LHCN-M2 (cell line): ENCODE measurements around the gene PPM1A. TPM values are rescaled to one million over a fixed set of nuclear protein-coding genes. Genes with fewer than 3 reads are reported as not detected.
"Not testable (repeated sequence)": the region's sequence is repeated elsewhere in the genome, so short reads cannot be mapped to it uniquely, and the experiment has no call there.

Source experiments
- DNase-seq: peaks from one replicate; pipeline ENCODE4 v3.0.0-alpha.2; 2012; ENCODE audit warnings: low read depth
- total RNA-seq: library from RNA; depleted of rRNA; stranded (reverse); fragments of >200 nt; gene quantifications from 2 replicates; pipeline ENCODE4 v1.2.3, GENCODE V29; 2014; rRNA removed

PPM1A gene
- total RNA-seq, 1 experiment from 2014 or later: 18.2 TPM

DNA sequence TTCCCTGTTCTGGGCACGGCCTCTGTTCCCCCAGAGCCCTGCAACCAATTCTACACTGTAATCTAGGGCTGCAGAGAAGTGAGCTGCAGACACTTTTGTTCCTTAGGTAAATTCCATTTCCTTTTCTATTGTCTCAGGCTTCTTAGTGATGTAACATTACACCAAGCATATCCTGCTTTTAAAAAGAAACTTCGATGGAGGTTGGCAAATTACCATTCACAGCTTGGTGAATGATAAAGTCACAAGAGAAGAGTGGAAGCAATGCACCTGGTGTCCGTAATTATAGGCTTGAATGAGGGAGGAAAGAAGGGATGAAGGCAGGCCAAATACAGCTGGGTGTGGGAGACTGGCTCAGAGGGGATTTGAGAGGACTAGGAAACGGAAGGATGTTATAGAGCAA lies 68.6 kb downstream of the PPM1A start:
- DNase-seq: no peak

DNA sequence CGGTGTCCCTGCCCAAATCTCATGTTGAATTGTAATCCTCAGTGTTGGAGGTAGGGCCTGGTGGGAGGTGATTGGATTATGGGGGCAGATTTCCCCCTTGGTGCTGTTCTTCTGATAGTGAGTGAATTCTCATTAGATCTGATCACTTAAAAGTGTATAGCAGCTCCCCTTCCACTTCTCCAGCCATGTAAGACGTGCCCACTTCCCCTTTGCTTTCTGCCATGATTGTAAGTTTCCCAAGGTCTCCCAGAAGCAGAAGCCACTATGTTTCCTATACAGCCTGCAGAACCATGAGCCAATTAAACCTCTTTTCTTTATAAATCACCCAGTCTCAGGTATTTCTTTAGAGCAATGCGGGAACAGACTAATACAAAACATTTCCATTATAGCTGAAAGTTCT lies 71.8 kb downstream of the PPM1A start:
- not testable (repeated sequence) for DNase-seq

DNA sequence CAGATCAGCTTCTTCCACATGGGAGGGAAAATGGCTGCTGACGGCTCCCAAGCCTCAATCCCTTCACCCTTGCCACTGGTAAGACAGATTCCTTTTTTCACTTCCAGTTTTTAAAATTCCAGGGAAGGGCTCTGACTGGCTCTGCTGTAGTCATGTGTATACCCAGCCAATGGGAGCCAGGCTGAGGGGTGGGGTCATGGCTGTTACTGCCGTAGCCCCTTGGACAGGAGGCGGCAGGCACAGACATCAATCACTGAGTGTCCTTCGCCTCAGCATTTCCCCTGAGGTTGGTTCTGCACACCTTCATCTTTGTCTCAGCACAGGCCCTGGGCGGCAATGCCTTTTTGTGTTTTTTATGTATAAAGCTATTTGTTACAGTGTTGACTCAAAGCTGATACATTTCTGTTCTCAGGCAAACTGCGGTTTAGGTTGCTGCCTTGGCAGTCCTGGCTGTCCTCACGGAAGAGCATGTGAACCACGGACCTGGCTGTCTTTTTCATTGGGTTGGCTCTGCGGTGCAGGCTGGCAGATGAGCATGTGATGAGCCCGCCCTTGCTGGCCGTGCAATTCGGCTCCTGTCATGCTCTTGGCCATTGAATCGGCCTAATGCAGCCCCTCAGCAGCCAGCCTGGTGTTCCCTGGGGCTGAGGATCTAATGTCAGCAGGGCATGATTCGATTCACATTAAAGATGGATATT lies 74.3 kb downstream of the PPM1A start:
- peak; percentile 4 for DNase-seq

- no peak for DNase-seq
Observed at GRCh38 chr14:60324837-60325236, 75.8 kb downstream of the PPM1A start.

- no peak for DNase-seq
Observed at GRCh38 chr14:60326274-60326673, 77.3 kb downstream of the PPM1A start.

DNA sequence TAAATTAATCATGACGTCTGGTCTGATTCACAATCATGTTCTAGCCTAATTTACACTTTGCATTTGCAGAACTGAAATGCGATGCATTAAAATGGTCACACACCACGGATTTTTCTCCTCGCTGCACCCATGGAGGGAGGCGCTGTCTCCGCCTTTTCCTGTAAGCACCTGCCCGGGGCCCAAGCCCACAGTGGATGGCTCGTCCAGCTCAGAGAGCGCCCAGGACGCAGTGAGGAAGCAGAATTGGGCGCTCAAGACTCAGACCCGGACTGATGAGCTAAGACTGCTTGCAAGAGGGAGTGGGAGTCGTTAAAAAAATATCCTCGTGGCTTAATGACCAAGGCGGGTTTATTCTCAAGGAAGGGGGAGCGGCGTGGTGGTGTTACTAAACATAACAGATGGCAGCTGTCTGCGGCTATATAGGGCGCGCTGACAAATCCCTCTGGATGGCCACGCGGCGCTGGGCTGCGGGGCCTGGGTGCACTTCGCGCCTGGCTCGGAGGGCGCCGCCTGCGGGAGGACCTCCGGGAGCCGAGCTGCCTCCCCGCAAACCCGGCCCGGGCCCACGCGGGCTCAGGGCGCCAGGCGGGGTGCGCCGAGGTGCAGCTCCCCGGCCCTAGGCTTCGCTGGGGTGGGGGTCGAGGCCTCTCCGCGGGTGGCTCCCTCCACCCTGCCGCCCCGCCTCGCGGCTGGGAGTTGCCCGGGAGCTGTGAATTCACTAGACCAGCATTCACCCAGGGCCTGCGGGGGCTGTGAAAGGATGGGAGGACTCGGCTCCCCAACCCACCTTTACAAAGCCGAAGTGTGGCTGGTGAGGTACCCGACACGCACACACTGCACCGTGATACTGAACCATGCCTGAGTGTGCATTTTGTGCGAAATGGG lies 78.7 kb downstream of the PPM1A start:
- peak; percentile 29 for DNase-seq

DNA sequence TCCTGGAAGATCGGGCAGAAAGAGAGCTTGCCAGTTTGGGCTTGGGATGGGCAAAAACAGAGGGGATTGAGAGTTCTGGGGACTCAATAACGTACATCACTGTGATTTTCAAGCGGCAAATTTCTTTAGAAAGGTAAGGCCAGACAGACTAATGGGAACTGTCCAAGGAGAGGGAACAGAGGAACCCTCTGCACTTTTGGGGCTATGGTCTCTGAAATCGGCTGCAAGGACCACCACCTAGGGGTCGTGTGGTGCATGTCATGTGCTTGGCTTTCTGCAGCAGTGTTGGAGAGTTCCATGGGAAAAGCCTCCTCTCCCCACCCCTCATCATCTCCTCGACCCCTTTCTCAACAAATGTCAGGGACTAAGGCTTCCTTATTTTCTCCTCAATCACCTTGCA lies 79.6 kb downstream of the PPM1A start:
- no peak for DNase-seq

GRCh38 chr14:60329274-60329673 lies 80.3 kb downstream of the PPM1A start:
- no peak for DNase-seq

- DNase-seq: peak; percentile 62
Observed at GRCh38 chr14:60331201-60332045, 82.4 kb downstream of the PPM1A start.

GRCh38 chr14:60332046-60332399 lies 83.0 kb downstream of the PPM1A start:
- no peak for DNase-seq

- DNase-seq: no peak
Observed at GRCh38 chr14:60332869-60333268, 83.8 kb downstream of the PPM1A start.

DNA sequence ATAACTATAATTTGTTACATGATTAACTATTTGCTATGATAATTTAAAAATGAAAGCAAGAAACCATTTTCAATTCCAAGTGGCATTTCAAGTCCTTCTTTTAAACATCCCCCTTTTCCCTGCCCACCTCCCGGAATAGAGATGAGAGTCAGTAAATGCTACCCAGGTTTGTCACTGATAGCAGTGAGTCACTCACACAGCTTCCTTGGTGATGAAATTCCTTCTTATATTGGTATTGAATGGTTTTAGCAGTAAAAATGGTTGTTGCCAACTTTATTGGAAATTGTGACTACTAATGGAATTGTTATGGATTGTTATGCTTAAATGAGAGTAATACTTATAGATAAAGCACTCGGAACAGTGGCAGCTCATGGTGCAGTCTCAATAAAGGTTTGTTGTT lies 90.5 kb downstream of the PPM1A start:
- DNase-seq: no peak

DNA sequence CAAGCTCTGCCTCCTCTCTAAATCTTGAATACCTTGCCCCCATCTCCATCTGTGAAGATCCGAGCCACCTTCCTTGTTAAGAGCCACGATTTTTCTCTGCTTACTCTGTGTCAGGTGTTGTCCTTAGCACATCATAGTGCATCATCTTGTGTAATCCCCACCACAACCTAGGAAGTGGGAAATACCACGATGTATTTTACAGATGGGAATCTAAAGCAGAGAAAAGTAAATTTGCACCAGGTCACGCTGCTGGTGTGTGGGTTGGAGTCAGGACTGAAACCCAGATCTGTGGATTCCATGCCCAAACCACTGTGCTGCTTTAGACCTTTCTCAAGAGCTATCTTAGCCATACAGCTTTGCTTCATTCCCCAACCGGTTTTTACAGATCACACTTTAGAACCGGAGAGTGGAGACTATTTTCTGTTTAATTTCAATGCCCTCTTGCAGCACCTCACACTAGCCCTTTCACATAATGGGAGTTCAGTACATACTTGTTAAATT lies 94.6 kb downstream of the PPM1A start:
- DNase-seq: no peak

- DNase-seq: no peak
Observed at GRCh38 chr14:60344751-60345150, 95.7 kb downstream of the PPM1A start.

DNA sequence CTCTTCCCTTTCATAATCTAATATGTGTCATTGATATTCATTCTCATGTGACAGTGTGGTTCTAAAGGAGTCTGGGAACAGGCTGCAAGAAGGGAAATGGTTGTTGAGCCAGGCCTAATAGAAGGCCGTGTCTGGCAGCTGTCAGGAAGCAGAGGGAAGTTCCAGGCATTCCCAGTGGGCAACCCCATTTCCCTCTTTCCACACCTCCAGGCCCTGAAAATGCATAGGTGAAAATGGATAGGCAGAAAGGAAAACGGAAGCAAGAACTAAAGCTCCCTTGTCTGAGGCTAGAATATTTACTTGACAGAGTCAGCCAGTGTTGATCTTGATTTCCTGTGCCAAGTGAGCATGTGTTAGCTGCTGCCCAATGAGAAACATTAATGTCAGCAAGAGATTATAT lies 97.7 kb downstream of the PPM1A start:
- DNase-seq: peak; percentile 43

DNA sequence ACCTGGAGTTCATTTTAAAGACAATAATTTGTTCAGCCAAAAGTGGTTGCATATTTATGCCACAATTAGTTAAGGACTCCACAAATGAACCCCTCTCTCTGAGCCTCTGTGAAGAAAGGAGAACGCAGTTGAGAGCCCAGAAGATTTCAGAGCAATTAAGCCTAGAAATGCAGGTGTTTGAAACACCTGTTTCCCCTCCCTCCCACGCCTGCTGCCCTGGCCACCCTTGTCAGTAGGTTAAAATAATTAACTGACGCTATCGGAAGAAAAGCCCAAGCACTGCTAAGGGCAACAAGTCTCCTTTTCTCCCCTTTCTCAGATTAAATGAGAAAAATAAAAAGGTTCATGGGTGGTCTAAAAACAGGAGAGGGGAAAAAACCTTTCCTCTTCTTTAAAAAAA lies 99.2 kb downstream of the PPM1A start:
- no peak for DNase-seq

Other genes starting within 250 kb of the PPM1A start
- 104 and 114 TPM in 2 replicates for gene PCNX4, start 157.3 kb upstream of the PPM1A start, total RNA-seq
- gene DHRS7, start 83.8 kb upstream of the PPM1A start, total RNA-seq: 57.4 and 59.2 TPM in 2 replicates
- 1.2 and 1.4 TPM in 2 replicates for gene C14orf39, start 236.8 kb downstream of the PPM1A start, total RNA-seq